Measurements from ENCODE around the gene FAM3B. TPM values are rescaled to one million over a fixed set of nuclear protein-coding genes. Genes with fewer than 3 reads are reported as not detected.

FAM3B gene
- total and polyA plus RNA-seq, 2 of the 4 experiments (the other 2 are of a cell fraction): not detected

GRCh38 chr21:41368735-41369104, 52.1 kb downstream of the FAM3B start:
- no peak overlapping the region for H4K91ac ChIP-seq (ENCODE audit: insufficient read depth, low read depth, low read length)
- H3K14ac ChIP-seq (replicated peaks; ENCODE audit: low read depth, low read length): no peak overlapping the region
- no peak overlapping the region for H3K23ac ChIP-seq (ENCODE audit: low read depth, low read length)
- WGBS, 2 experiments (ENCODE audit: extremely low coverage in 2 of 2, insufficient read length in 1 of 2): 62% methylated on average over 2 of the region's 4 CpGs; no CpG with 5 or more reads in 1 of the 2 experiments
- intact Hi-C loops (cut with micrococcal nuclease) (no loop called here), in situ Hi-C loops (cut with MboI; ENCODE audit: low sequenced_read_pairs) (no loop called here), dilution Hi-C loops (cut with HindIII; ENCODE audit: low sequenced_read_pairs, unreplicated experiment) (no loop called here)
- H3K56ac ChIP-seq (ENCODE audit: extremely low read depth, insufficient read depth, low read length): no peak overlapping the region
- H3K4me2 ChIP-seq (ENCODE audit: low read depth, low read length): no peak overlapping the region
- no peak overlapping the region for H3K18ac ChIP-seq (ENCODE audit: low read depth, low read length)
- H3K27me3 ChIP-seq (ENCODE audit: control insufficient read depth, insufficient read depth, low read length): no peaks in the 10 kb centered on the region; the same call in 1 of the 2 replicates
- no peak overlapping the region for H2BK20ac ChIP-seq (ENCODE audit: low read depth, low read length)
- peaks cover 4% of the 10 kb centered on the region for H3K4me1 ChIP-seq (ENCODE audit: control insufficient read depth, insufficient read depth, low read length)
- no peak for ATAC-seq (ENCODE audit: low read depth)
- no peak overlapping the region for H3K9ac ChIP-seq (ENCODE audit: low read depth, low read length)
- no peaks in the 10 kb centered on the region; the same call in 1 of the 2 replicates for H3K9me3 ChIP-seq (ENCODE audit: control insufficient read depth, insufficient read depth, low read length)
- no peak for DNase-seq
- no peak overlapping the region for H2BK5ac ChIP-seq (ENCODE audit: low read depth, low read length, poor library complexity, severe bottlenecking)
- no peak overlapping the region for H2AK9ac ChIP-seq (replicated peaks; ENCODE audit: low read depth, low read length, poor library complexity)
- H2AK5ac ChIP-seq (ENCODE audit: low read depth, low read length): no peak overlapping the region
- no peak overlapping the region for H3K27ac ChIP-seq (ENCODE audit: insufficient read depth, low read length)
- BruUV-seq (replicated peaks): no TSS peak
- no peak overlapping the region for H2BK120ac ChIP-seq (ENCODE audit: low read depth, low read length)
- no peaks in the 10 kb centered on the region for H3K36me3 ChIP-seq (ENCODE audit: control insufficient read depth, insufficient read depth, low read length)
- no peak overlapping the region for H3K4me3 ChIP-seq (ENCODE audit: insufficient read depth, low read depth, low read length)
- ChIA-PET POLR2A (ENCODE audit: unreplicated experiment) (no interaction called here), CTCF (no interaction called here)
- H2AFZ ChIP-seq (replicated peaks; ENCODE audit: low read length, poor library complexity): peak overlapping the region; percentile 34
- H4K8ac ChIP-seq (ENCODE audit: low read depth in 2 of 2, low read length in 2 of 2): no peak overlapping the region
- no peak overlapping the region for H4K5ac ChIP-seq (ENCODE audit: low read depth, low read length)
- no peaks in the 10 kb centered on the region for H4K20me1 ChIP-seq (ENCODE audit: insufficient read depth, low read length)
- H3K9me1 ChIP-seq (ENCODE audit: insufficient read depth, low read length): no peaks in the 10 kb centered on the region
- no peak for TF ChIP-seq MAZ (IDR thresholded peaks at IDR 0.05; ENCODE audit: borderline replicate concordance, low read depth, low read length)
- no peak for TF ChIP-seq CEBPB (IDR thresholded peaks at IDR 0.05; ENCODE audit: low read depth, low read length)
- no peak for TF ChIP-seq POLR2A (IDR thresholded peaks at IDR 0.05; ENCODE audit: low read depth, low read length)
- no peak for TF ChIP-seq CHD1 (IDR thresholded peaks at IDR 0.05; ENCODE audit: low read depth, low read length)
- H3K4ac ChIP-seq (ENCODE audit: low read depth, low read length): no peak overlapping the region
- H3K79me1 ChIP-seq (ENCODE audit: low read depth in 1 of 2, low read length in 2 of 2): no peaks in the 10 kb centered on the region
- H2BK15ac ChIP-seq (ENCODE audit: low read depth, low read length): no peak overlapping the region

Measured in IMR-90 (cell line).